Small intestine (tissue), 7 donors: ENCODE results near the gene SPINK7. TPM values are rescaled to one million over a fixed set of nuclear protein-coding genes. Genes with fewer than 3 reads are reported as not detected.

Source experiments
- DNase-seq, 2 donors: peaks; one replicate each; pipeline versions ENCODE4 v3.0.0 to v3.0.0-alpha.2; 2013
- FAIRE-seq: peaks from 2 replicates; lab custom pipeline; 2012; peaks lifted over from hg19 to GRCh38; lab: Jason Lieb, UNC
- H3K27ac ChIP-seq, 3 donors: one replicate each; pipeline ENCODE4 v1.5.1; 2013; ENCODE audit warnings: low read length in 2 of 3, mild to moderate bottlenecking in 2 of 3, control low read depth in 1 of 3, inconsistent platforms in 1 of 3, low read depth in 1 of 3, moderate library complexity in 1 of 3
- H3K27me3 ChIP-seq, 3 donors: one replicate each; pipeline ENCODE4 v1.6.1; 2013; ENCODE audit warnings: low read length in 3 of 3, inconsistent platforms in 1 of 3; ENCODE audit not compliant: control insufficient read depth in 3 of 3, insufficient read depth in 3 of 3
- H3K36me3 ChIP-seq, 3 donors: one replicate each; pipeline ENCODE4 v1.6.1; 2013; ENCODE audit warnings: low read length in 3 of 3, inconsistent platforms in 1 of 3, low read depth in 1 of 3, mild to moderate bottlenecking in 1 of 3, moderate library complexity in 1 of 3; ENCODE audit not compliant: control insufficient read depth in 3 of 3, insufficient read depth in 2 of 3
- H3K4me1 ChIP-seq, 3 donors: one replicate each; pipeline ENCODE4 v1.6.1; 2013; ENCODE audit warnings: low read length in 2 of 3, inconsistent platforms in 1 of 3, low read depth in 1 of 3, mild to moderate bottlenecking in 1 of 3, moderate library complexity in 1 of 3; ENCODE audit not compliant: control insufficient read depth in 3 of 3, insufficient read depth in 2 of 3
- H3K4me3 ChIP-seq, 3 donors: one replicate each; pipeline ENCODE4 v1.5.1; 2013; ENCODE audit warnings: low read length in 3 of 3, control low read depth in 1 of 3, inconsistent platforms in 1 of 3, low read depth in 1 of 3, mild to moderate bottlenecking in 1 of 3, moderate library complexity in 1 of 3
- H3K9me3 ChIP-seq, 2 donors: one replicate each; pipeline ENCODE4 v1.6.1; 2013; ENCODE audit warnings: low read depth in 1 of 2, low read length in 1 of 2; ENCODE audit not compliant: control insufficient read depth in 2 of 2, insufficient read depth in 1 of 2
- polyA plus RNA-seq, 4 donors: library from polyadenylated mRNA; stranded (reverse) in 3 of 4; unstranded in 1 of 4; fragments of 200-250 nt in 3 of 4; fragments of 120-200 nt in 1 of 4; gene quantifications; one replicate each; pipeline versions ENCODE4 v1.2.1 to v1.2.3, GENCODE V29; 2013
- donor health status: healthy with polysubstance abuse.
- donor health status: control.
- donor health status: control.
- donor health status: Bipolar disorder and iron deficiency.
- donor health status: healthy.

SPINK7 gene
- polyA plus RNA-seq, 4 donors, result 0.32 to 0.43 TPM; not detected in 2

DNA sequence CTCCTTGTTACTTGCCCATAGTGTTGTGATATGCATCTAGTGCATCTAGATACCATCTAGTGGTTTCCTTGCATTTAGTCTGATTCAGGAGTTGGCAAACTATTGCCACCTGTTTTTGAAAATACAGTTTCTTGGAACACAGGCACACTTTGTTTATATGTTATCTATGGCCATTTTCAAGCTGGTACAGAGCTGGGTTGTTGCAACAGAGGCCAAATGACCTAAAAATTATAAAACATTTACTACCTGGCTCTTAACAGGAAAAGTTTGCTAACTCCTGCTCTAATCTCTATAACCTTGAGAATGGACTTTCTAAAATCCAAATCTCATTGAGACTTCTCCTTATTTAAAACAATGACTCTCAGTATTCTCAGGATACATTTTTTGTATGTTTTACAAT is 52.1 kb downstream of the SPINK7 start:
- no peak for FAIRE-seq

More for the DNA sequence above, 52.1 kb downstream of the SPINK7 start:
- no peak for DNase-seq
- Histone ChIP-seq H3K4me1 (no peaks in the 10 kb centered on the region), H3K4me3 (no peak overlapping the region), H3K27me3 (no peaks in the 10 kb centered on the region), H3K9me3 (no peaks in the 10 kb centered on the region), H3K36me3 (no peaks in the 10 kb centered on the region), H3K27ac (no peak overlapping the region)

Other genes starting within 250 kb of the SPINK7 start
- 1 to 10 TPM in 1 of 4 donors, under 1 TPM in 3; 0.53 to 1.1 (median 0.78) TPM for gene SPINK5, start 248.4 kb upstream of the SPINK7 start, polyA plus RNA-seq
- gene SPINK14, start 143.9 kb upstream of the SPINK7 start, polyA plus RNA-seq, result not detected
- not detected for gene SPINK6, start 109.4 kb upstream of the SPINK7 start, polyA plus RNA-seq
- gene MARCOL, start 73.9 kb upstream of the SPINK7 start, polyA plus RNA-seq, result under 1 TPM in 1 of 4 donors, not detected in 3; 0.09 TPM
- gene SPINK13, start 43.6 kb upstream of the SPINK7 start, polyA plus RNA-seq, result under 1 TPM in 1 of 4 donors, not detected in 3; 0.18 TPM
- under 1 TPM in 1 of 4 donors, not detected in 3; 0.13 TPM for gene SPINK9, start 23.1 kb downstream of the SPINK7 start, polyA plus RNA-seq
- 10 to 100 TPM; 13.5 to 38.8 (median 15.2) TPM for gene FBXO38, start 71.5 kb downstream of the SPINK7 start, polyA plus RNA-seq